Activated T-cell treated with anti-CD3 and anti-CD28 coated beads, Interleukin-2, amount 50 U/mL, for 4 hours (primary cell): ENCODE results near the gene PDLIM5. TPM values are rescaled to one million over a fixed set of nuclear protein-coding genes. Genes with fewer than 3 reads are reported as not detected.
"Not testable (repeated sequence)": the region's sequence is repeated elsewhere in the genome, so short reads cannot be mapped to it uniquely, and the experiment has no call there.

ENCODE experiments used
- ATAC-seq, 2 donors: fragments of 200-7000 bp; cut with Tn5 transposase; one replicate each; pipeline ENCODE4 v1.10.0; 2021
- DNase-seq: peaks from one replicate; pipeline ENCODE4 v3.0.0-alpha.2; 2020
- H3K27me3 Mint-ChIP-seq: one replicate; pipeline ENCODE4 v1.8.0; 2021; ENCODE audit warnings: low read depth, mixed read lengths
- H3K36me3 Mint-ChIP-seq: one replicate; pipeline ENCODE4 v1.8.0; 2022; ENCODE audit warnings: mixed read lengths; ENCODE audit not compliant: insufficient read depth
- H3K4me1 Mint-ChIP-seq: one replicate; pipeline ENCODE4 v1.8.0; 2021; ENCODE audit warnings: low read depth, mixed read lengths
- H3K4me3 Mint-ChIP-seq: one replicate; pipeline ENCODE4 v1.8.0; 2021; ENCODE audit warnings: mild to moderate bottlenecking, moderate library complexity, mixed read lengths
- H3K9me3 Mint-ChIP-seq: one replicate; pipeline ENCODE4 v1.8.0; 2021; ENCODE audit warnings: mixed read lengths
- total RNA-seq, 3 donors: library from RNA; stranded (reverse); gene quantifications; one replicate each; pipeline ENCODE4 v1.2.1, GENCODE V29; 2021

PDLIM5 gene
- total RNA-seq, result 10 to 100 TPM; 23.2 to 26.8 (median 25.7) TPM

GRCh38 chr4:94451695-94452475, at the start of gene PDLIM5:
Gene PDLIM5, plus strand, starts transcription at chr4:94451942. Its CDS starts 3,347 bp downstream, at chr4:94455289.
- no peaks in the 10 kb centered on the region for H3K9me3 Mint-ChIP-seq
- peak; percentile 87 for DNase-seq
- peak within 1 kb of the TSS; percentile 90 for H3K4me3 Mint-ChIP-seq
- peaks cover 24% of the 10 kb centered on the region for H3K27me3 Mint-ChIP-seq
- H3K4me1 Mint-ChIP-seq, result peaks cover 34% of the 10 kb centered on the region
- H3K36me3 Mint-ChIP-seq, result peaks cover 7% of the 10 kb centered on the region
- peak; percentile 95 to 96 for ATAC-seq

GRCh38 chr4:94402439-94402838, 49.3 kb upstream of the PDLIM5 start:
- H3K27me3 Mint-ChIP-seq, H3K9me3 Mint-ChIP-seq, H3K4me1 Mint-ChIP-seq, H3K36me3 Mint-ChIP-seq, DNase-seq, H3K4me3 Mint-ChIP-seq, ATAC-seq: not testable (repeated sequence)

GRCh38 chr4:94403751-94404150, 48.0 kb upstream of the PDLIM5 start:
- peaks cover 4% of the 10 kb centered on the region for H3K27me3 Mint-ChIP-seq
- DNase-seq, result no peak

GRCh38 chr4:94406668-94407437, 44.9 kb upstream of the PDLIM5 start:
- Mint-ChIP-seq H3K4me1 (no peaks in the 10 kb centered on the region), H3K36me3 (no peaks in the 10 kb centered on the region), H3K9me3 (no peaks in the 10 kb centered on the region), H3K27me3 (peaks cover 6% of the 10 kb centered on the region), H3K4me3 (no peak overlapping the region)
- DNase-seq (peak; percentile 48), ATAC-seq (peak; percentile 52 to 63)

More at GRCh38 chr4:94403751-94404150, 48.0 kb upstream of the PDLIM5 start:
- H3K36me3 Mint-ChIP-seq, result no peaks in the 10 kb centered on the region
- no peak for ATAC-seq
- H3K4me1 Mint-ChIP-seq, result no peaks in the 10 kb centered on the region
- H3K9me3 Mint-ChIP-seq, result no peaks in the 10 kb centered on the region
- H3K4me3 Mint-ChIP-seq, result no peak overlapping the region

GRCh38 chr4:94407846-94408245, 43.9 kb upstream of the PDLIM5 start:
- Mint-ChIP-seq H3K4me1 (no peaks in the 10 kb centered on the region), H3K9me3 (no peaks in the 10 kb centered on the region), H3K27me3 (peaks cover 9% of the 10 kb centered on the region), H3K36me3 (no peaks in the 10 kb centered on the region), H3K4me3 (no peak overlapping the region)
- DNase-seq (no peak), ATAC-seq (no peak)

- DNase-seq, result no peak
- ATAC-seq, result no peak
- Mint-ChIP-seq H3K27me3 (peaks cover 9% of the 10 kb centered on the region), H3K9me3 (no peaks in the 10 kb centered on the region), H3K36me3 (no peaks in the 10 kb centered on the region), H3K4me1 (no peaks in the 10 kb centered on the region), H3K4me3 (no peak overlapping the region)
Measured at GRCh38 chr4:94408549-94409374, 43.0 kb upstream of the PDLIM5 start.

GRCh38 chr4:94409375-94409679, 42.4 kb upstream of the PDLIM5 start:
- Mint-ChIP-seq H3K36me3 (no peaks in the 10 kb centered on the region), H3K4me3 (no peak overlapping the region)

GRCh38 chr4:94409962-94410361, 41.8 kb upstream of the PDLIM5 start:
- Mint-ChIP-seq H3K4me3 (no peak overlapping the region), H3K4me1 (no peaks in the 10 kb centered on the region), H3K36me3 (no peaks in the 10 kb centered on the region), H3K27me3 (peaks cover 11% of the 10 kb centered on the region), H3K9me3 (no peaks in the 10 kb centered on the region)
- DNase-seq (no peak), ATAC-seq (no peak)

More at GRCh38 chr4:94409375-94409679, 42.4 kb upstream of the PDLIM5 start:
- ATAC-seq, result no peak
- DNase-seq, result no peak
- Mint-ChIP-seq H3K9me3 (no peaks in the 10 kb centered on the region), H3K4me1 (no peaks in the 10 kb centered on the region), H3K27me3 (peaks cover 10% of the 10 kb centered on the region)

- no peaks in the 10 kb centered on the region for H3K4me1 Mint-ChIP-seq
- no peak for DNase-seq
- no peak for ATAC-seq
- peaks cover 11% of the 10 kb centered on the region for H3K27me3 Mint-ChIP-seq
- H3K9me3 Mint-ChIP-seq, result no peaks in the 10 kb centered on the region
- no peak overlapping the region for H3K4me3 Mint-ChIP-seq
- no peaks in the 10 kb centered on the region for H3K36me3 Mint-ChIP-seq
Measured at GRCh38 chr4:94410678-94411206, 41.0 kb upstream of the PDLIM5 start.

- H3K4me1 Mint-ChIP-seq, result no peaks in the 10 kb centered on the region
Measured at GRCh38 chr4:94411296-94411695, 40.4 kb upstream of the PDLIM5 start.

GRCh38 chr4:94412019-94412657, 39.6 kb upstream of the PDLIM5 start:
- Mint-ChIP-seq H3K4me1 (no peaks in the 10 kb centered on the region), H3K9me3 (no peaks in the 10 kb centered on the region), H3K27me3 (peaks cover 13% of the 10 kb centered on the region), H3K36me3 (no peaks in the 10 kb centered on the region), H3K4me3 (no peak overlapping the region)
- DNase-seq, result no peak
- no peak for ATAC-seq

More at GRCh38 chr4:94411296-94411695, 40.4 kb upstream of the PDLIM5 start:
- no peaks in the 10 kb centered on the region for H3K36me3 Mint-ChIP-seq
- H3K27me3 Mint-ChIP-seq, result peaks cover 14% of the 10 kb centered on the region
- ATAC-seq, result no peak
- H3K9me3 Mint-ChIP-seq, result no peaks in the 10 kb centered on the region
- no peak overlapping the region for H3K4me3 Mint-ChIP-seq
- no peak for DNase-seq

- Mint-ChIP-seq H3K4me1 (no peaks in the 10 kb centered on the region), H3K27me3 (peaks cover 18% of the 10 kb centered on the region), H3K36me3 (no peaks in the 10 kb centered on the region), H3K4me3 (no peak overlapping the region), H3K9me3 (no peaks in the 10 kb centered on the region)
- DNase-seq (no peak), ATAC-seq (no peak)
Measured at GRCh38 chr4:94412658-94413038, 39.1 kb upstream of the PDLIM5 start.

GRCh38 chr4:94413085-94413840, 38.5 kb upstream of the PDLIM5 start:
- no peaks in the 10 kb centered on the region for H3K9me3 Mint-ChIP-seq
- ATAC-seq (no peak), DNase-seq (no peak)
- H3K4me3 Mint-ChIP-seq, result no peak overlapping the region
- no peaks in the 10 kb centered on the region for H3K4me1 Mint-ChIP-seq
- peaks cover 18% of the 10 kb centered on the region for H3K27me3 Mint-ChIP-seq
- no peaks in the 10 kb centered on the region for H3K36me3 Mint-ChIP-seq
